H1 (cell line): ENCODE data around the gene ACTBL2. TPM values are rescaled to one million over a fixed set of nuclear protein-coding genes. Genes with fewer than 3 reads are reported as not detected.

Experiments
- BRCA1 ChIP-seq: IDR thresholded peaks from 2 replicates; pipeline ENCODE4 v1.6.1; 2012; ENCODE audit warnings: low read depth, low read length, improper control_type of control experiment
- CHD1 ChIP-seq: IDR thresholded peaks from 2 replicates; pipeline ENCODE4 v1.6.1; 2012; ENCODE audit warnings: low read depth, low read length, improper control_type of control experiment
- CHD7 ChIP-seq: fragments of 300-600 bp; sonication (generic); IDR thresholded peaks from 2 replicates; pipeline ENCODE4 v1.7.1; 2012; ENCODE audit warnings: low read length, moderate library complexity, mild to moderate bottlenecking, inconsistent platforms; ENCODE audit not compliant: insufficient replicate concordance
- KDM5A ChIP-seq: fragments of 200-600 bp; IDR thresholded peaks from 2 replicates; pipeline ENCODE4 v1.7.1; 2012; ENCODE audit warnings: mild to moderate bottlenecking, low read length, inconsistent platforms, mixed read lengths
- SIN3A ChIP-seq, 2 experiments: IDR thresholded peaks in 1 of 2; conservative IDR thresholded peaks in 1 of 2; 2 replicates each; pipeline ENCODE4 v1.6.1; 2011 to 2012; ENCODE audit warnings: low read length in 2 of 2, improper control_type of control experiment in 1 of 2, low read depth in 1 of 2, mild to moderate bottlenecking in 1 of 2
- SP2 ChIP-seq: IDR thresholded peaks from 2 replicates; pipeline ENCODE4 v1.6.1; 2012; ENCODE audit warnings: mild to moderate bottlenecking, low read length, inconsistent platforms
- SUZ12 ChIP-seq: fragments of 200-600 bp; sonication (generic); IDR thresholded peaks from 2 replicates; pipeline ENCODE4 v1.6.1; 2012; ENCODE audit warnings: mild to moderate bottlenecking, inconsistent platforms, low read length, moderate library complexity, mixed read lengths
- TAF1 ChIP-seq: IDR thresholded peaks from 2 replicates; pipeline ENCODE4 v1.6.1; 2011; ENCODE audit warnings: mild to moderate bottlenecking, low read depth, low read length
- TCF12 ChIP-seq: IDR thresholded peaks from 2 replicates; pipeline ENCODE4 v1.6.1; 2011; ENCODE audit warnings: low read depth, mild to moderate bottlenecking, low read length
- polyA plus RNA-seq, 7 experiments: library from polyadenylated mRNA; depleted of rRNA in 3 of 7; stranded (reverse) in 5 of 7; unstranded in 2 of 7; fragments of >200 nt in 5 of 7; fragments of 200-250 nt in 2 of 7; gene quantifications; 1 replicate in 5 of 7; 2 replicates in 1 of 7; 4 replicates in 1 of 7; pipeline versions ENCODE4 v1.2.1 to v1.2.3, GENCODE V29; 2011 to 2013; ENCODE audit warnings: missing spikeins in 2 of 7, mixed read lengths in 2 of 7
- total RNA-seq: library from RNA; stranded (reverse); fragmentation: NEBNext Ultra II Directional; extraction: Animal tissue kit (Norgen Biotek cat#: 25700); gene quantifications from 2 replicates; pipeline ENCODE4 v1.2.1, GENCODE V29; 2021

Gene ACTBL2
- total and polyA plus RNA-seq, 2 of the 8 experiments (the other 6 are each of a cell fraction or from before 2014, with no cell fraction given) = not detected

GRCh38 chr5:57482671-57483106 is at the start of gene ACTBL2 (continued):
- no peak for TF ChIP-seq CHD7
- TF ChIP-seq KDM5A = no peak
- no peak for TF ChIP-seq TCF12
- TF ChIP-seq BRCA1 = no peak
- no peak for TF ChIP-seq SIN3A (conservative IDR thresholded peaks at IDR 0.05 in 1 of 2, IDR thresholded peaks at IDR 0.05 in 1 of 2; ENCODE audit: low read depth in 1 of 2, low read length in 2 of 2)
- no peak for TF ChIP-seq SP2
- TF ChIP-seq CHD1 = no peak
- no peak for TF ChIP-seq SUZ12
- no peak for TF ChIP-seq TAF1
